ENCODE data around the gene RAET1G.
"Not testable (repeated sequence)": the region's sequence is repeated elsewhere in the genome, so short reads cannot be mapped to it uniquely, and the experiment has no call there.

The RAET1G gene

GRCh38 chr6:149933461-149933860 lies 10.5 kb upstream of the RAET1G start:
- DNase-seq = no peak

- DNase-seq = no peak
Measured at GRCh38 chr6:149933036-149933435, 10.1 kb upstream of the RAET1G start.

GRCh38 chr6:149931501-149931900 lies 8.6 kb upstream of the RAET1G start:
- DNase-seq = no peak

GRCh38 chr6:149929422-149929821 lies 6.5 kb upstream of the RAET1G start:
- peak; percentile 13 for DNase-seq

GRCh38 chr6:149927025-149927424 lies 4.1 kb upstream of the RAET1G start:
- DNase-seq = not testable (repeated sequence)

GRCh38 chr6:149925974-149926777 lies 3.3 kb upstream of the RAET1G start:
- DNase-seq = peak; percentile 91

- no peak for DNase-seq
Measured at GRCh38 chr6:149925253-149925973, 2.5 kb upstream of the RAET1G start.

GRCh38 chr6:149924933-149925252 lies 2.0 kb upstream of the RAET1G start:
- no peak for DNase-seq

GRCh38 chr6:149924206-149924932 lies 1.4 kb upstream of the RAET1G start:
- DNase-seq = no peak

GRCh38 chr6:149923327-149923986 lies 536 bp upstream of the RAET1G start:
- DNase-seq = no peak

GRCh38 chr6:149922091-149922490 lies 830 bp downstream of the RAET1G start:
- DNase-seq = not testable (repeated sequence)

- no peak for DNase-seq
Measured at GRCh38 chr6:149921361-149921760, 1.6 kb downstream of the RAET1G start.

GRCh38 chr6:149919834-149920225 lies 3.1 kb downstream of the RAET1G start:
- no peak for DNase-seq

GRCh38 chr6:149919126-149919833 lies 3.6 kb downstream of the RAET1G start:
- not testable (repeated sequence) for DNase-seq

GRCh38 chr6:149918151-149918905 lies 4.6 kb downstream of the RAET1G start:
- DNase-seq = no peak

- DNase-seq = no peak
Measured at GRCh38 chr6:149917679-149918078, 5.2 kb downstream of the RAET1G start.

GRCh38 chr6:149915970-149916865 lies 6.7 kb downstream of the RAET1G start:
- no peak for DNase-seq

- no peak for DNase-seq
Measured at GRCh38 chr6:149913540-149914240, 9.2 kb downstream of the RAET1G start.

- DNase-seq = no peak
Measured at GRCh38 chr6:149913085-149913484, 9.8 kb downstream of the RAET1G start.

GRCh38 chr6:149912680-149913079 lies 10.2 kb downstream of the RAET1G start:
- DNase-seq = not testable (repeated sequence)

Measured in NCI-H82 (cell line).